HEK293 (cell line): ENCODE measurements around the gene ERBB4.

Source experiments
- FEZF1 ChIP-seq: fragments of 450-650 bp; formaldehyde crosslinking; IDR thresholded peaks from 2 replicates; pipeline ENCODE4 v1.5.1; 2016; ENCODE audit warnings: missing biosample characterization, missing genetic modification characterization
- GLI4 ChIP-seq: fragments of 450-650 bp; formaldehyde crosslinking; IDR thresholded peaks from 2 replicates; pipeline ENCODE4 v1.5.1; 2016; ENCODE audit warnings: missing biosample characterization, missing genetic modification characterization
- HOXA7 ChIP-seq: sonication (generic); formaldehyde crosslinking; IDR thresholded peaks from 2 replicates; pipeline ENCODE4 v1.8.1; 2022; ENCODE audit warnings: missing genetic modification reagents, borderline replicate concordance
- OVOL3 ChIP-seq: fragments of 450-650 bp; formaldehyde crosslinking; IDR thresholded peaks from 2 replicates; pipeline ENCODE4 v1.5.1; 2016; ENCODE audit warnings: missing biosample characterization, missing genetic modification characterization
- RBAK ChIP-seq: fragments of 450-650 bp; formaldehyde crosslinking; IDR thresholded peaks from 2 replicates; pipeline ENCODE4 v1.5.1; 2016; ENCODE audit warnings: missing biosample characterization, missing genetic modification characterization
- SCRT2 ChIP-seq: fragments of 450-650 bp; formaldehyde crosslinking; IDR thresholded peaks from 2 replicates; pipeline ENCODE4 v1.5.1; 2016; ENCODE audit warnings: missing biosample characterization, missing genetic modification characterization
- SETDB1 ChIP-seq: IDR thresholded peaks from one replicate; pipeline ENCODE4 v1.6.1; 2017; ENCODE audit warnings: mild to moderate bottlenecking, low read length, moderate library complexity, mixed read lengths; ENCODE audit not compliant: insufficient read length
- TRIM28 ChIP-seq: IDR thresholded peaks from 2 replicates; pipeline ENCODE4 v1.6.1; 2011; ENCODE audit warnings: low read length, control low read depth, borderline replicate concordance
- YY2 ChIP-seq: fragments of 450-650 bp; formaldehyde crosslinking; IDR thresholded peaks from 2 replicates; pipeline ENCODE4 v1.5.1; 2016; ENCODE audit warnings: missing biosample characterization, missing genetic modification characterization
- ZBTB1 ChIP-seq: fragments of 450-650 bp; formaldehyde crosslinking; IDR thresholded peaks from 2 replicates; pipeline ENCODE4 v1.5.1; 2016; ENCODE audit warnings: missing biosample characterization, missing genetic modification characterization
- ZBTB21 ChIP-seq: fragments of 450-650 bp; formaldehyde crosslinking; IDR thresholded peaks from 2 replicates; pipeline ENCODE4 v1.5.1; 2017; ENCODE audit warnings: missing biosample characterization, missing genetic modification characterization
- ZEB2 ChIP-seq: fragments of 450-650 bp; formaldehyde crosslinking; IDR thresholded peaks from 2 replicates; pipeline ENCODE4 v1.5.1; 2016; ENCODE audit warnings: missing biosample characterization, missing genetic modification characterization
- ZFP37 ChIP-seq: fragments of 450-650 bp; formaldehyde crosslinking; IDR thresholded peaks from 2 replicates; pipeline ENCODE4 v1.5.1; 2016; ENCODE audit warnings: missing biosample characterization, missing genetic modification characterization
- ZNF10 ChIP-seq: fragments of 450-650 bp; formaldehyde crosslinking; IDR thresholded peaks from 2 replicates; pipeline ENCODE4 v1.5.1; 2017; ENCODE audit warnings: missing biosample characterization, missing genetic modification characterization
- ZNF112 ChIP-seq: fragments of 450-650 bp; formaldehyde crosslinking; IDR thresholded peaks from 2 replicates; pipeline ENCODE4 v1.5.0; 2017; ENCODE audit warnings: missing biosample characterization, missing genetic modification characterization
- ZNF121 ChIP-seq: fragments of 450-650 bp; formaldehyde crosslinking; IDR thresholded peaks from 2 replicates; pipeline ENCODE4 v1.5.1; 2016; ENCODE audit warnings: missing biosample characterization, missing genetic modification characterization
- ZNF133 ChIP-seq: fragments of 450-650 bp; formaldehyde crosslinking; IDR thresholded peaks from 2 replicates; pipeline ENCODE4 v1.5.1; 2016; ENCODE audit warnings: missing biosample characterization, missing genetic modification characterization
- ZNF146 ChIP-seq: fragments of 450-650 bp; formaldehyde crosslinking; IDR thresholded peaks from 2 replicates; pipeline ENCODE4 v1.5.1; 2016; ENCODE audit warnings: missing biosample characterization, missing genetic modification characterization
- ZNF155 ChIP-seq: fragments of 450-650 bp; formaldehyde crosslinking; IDR thresholded peaks from 2 replicates; pipeline ENCODE4 v1.5.1; 2016; ENCODE audit warnings: missing biosample characterization, missing genetic modification characterization
- ZNF214 ChIP-seq: fragments of 450-650 bp; formaldehyde crosslinking; IDR thresholded peaks from 2 replicates; pipeline ENCODE4 v1.5.1; 2017; ENCODE audit warnings: missing biosample characterization, mild to moderate bottlenecking, missing genetic modification characterization, borderline replicate concordance
- ZNF302 ChIP-seq: fragments of 450-650 bp; formaldehyde crosslinking; IDR thresholded peaks from 2 replicates; pipeline ENCODE4 v1.5.1; 2016; ENCODE audit warnings: missing biosample characterization, missing genetic modification characterization, low read depth
- ZNF311 ChIP-seq: fragments of 450-650 bp; formaldehyde crosslinking; IDR thresholded peaks from 2 replicates; pipeline ENCODE4 v1.5.1; 2017; ENCODE audit warnings: missing biosample characterization, missing genetic modification characterization, borderline replicate concordance
- ZNF324 ChIP-seq: fragments of 450-650 bp; formaldehyde crosslinking; IDR thresholded peaks from 2 replicates; pipeline ENCODE4 v1.5.1; 2016; ENCODE audit warnings: missing biosample characterization, missing genetic modification characterization
- ZNF391 ChIP-seq: fragments of 450-650 bp; formaldehyde crosslinking; IDR thresholded peaks from 2 replicates; pipeline ENCODE4 v1.5.1; 2016; ENCODE audit warnings: low read depth, missing biosample characterization, missing genetic modification characterization, borderline replicate concordance
- ZNF529 ChIP-seq: fragments of 450-650 bp; formaldehyde crosslinking; IDR thresholded peaks from 2 replicates; pipeline ENCODE4 v1.5.1; 2017; ENCODE audit warnings: missing genetic modification characterization, missing biosample characterization; ENCODE audit not compliant: insufficient replicate concordance
- ZNF544 ChIP-seq: fragments of 450-650 bp; formaldehyde crosslinking; IDR thresholded peaks from 2 replicates; pipeline ENCODE4 v1.5.0; 2017; ENCODE audit warnings: missing biosample characterization, missing genetic modification characterization
- ZNF548 ChIP-seq: fragments of 450-650 bp; formaldehyde crosslinking; IDR thresholded peaks from 2 replicates; pipeline ENCODE4 v1.5.1; 2016; ENCODE audit warnings: missing biosample characterization, missing genetic modification characterization
- ZNF596 ChIP-seq: fragments of 450-650 bp; IDR thresholded peaks from 2 replicates; pipeline ENCODE4 v1.5.0; 2018; ENCODE audit warnings: missing biosample characterization, mild to moderate bottlenecking, missing genetic modification characterization, moderate library complexity
- ZNF610 ChIP-seq: fragments of 450-650 bp; formaldehyde crosslinking; IDR thresholded peaks from 2 replicates; pipeline ENCODE4 v1.5.1; 2016; ENCODE audit warnings: missing biosample characterization, missing genetic modification characterization, borderline replicate concordance
- ZNF660 ChIP-seq: fragments of 450-650 bp; IDR thresholded peaks from 2 replicates; pipeline ENCODE4 v1.5.1; 2018; ENCODE audit warnings: missing biosample characterization, mild to moderate bottlenecking, missing genetic modification characterization
- ZNF670 ChIP-seq: fragments of 450-650 bp; formaldehyde crosslinking; IDR thresholded peaks from 2 replicates; pipeline ENCODE4 v1.5.1; 2016; ENCODE audit warnings: missing biosample characterization, missing genetic modification characterization, low read depth
- ZNF830 ChIP-seq: fragments of 450-650 bp; IDR thresholded peaks from 2 replicates; pipeline ENCODE4 v1.5.0; 2018; ENCODE audit warnings: missing biosample characterization, missing genetic modification characterization, low read depth, mild to moderate bottlenecking, moderate library complexity
- ZSCAN30 ChIP-seq: fragments of 450-650 bp; IDR thresholded peaks from 2 replicates; pipeline ENCODE4 v1.5.1; 2018; ENCODE audit warnings: missing biosample characterization, mild to moderate bottlenecking, missing genetic modification characterization, moderate library complexity
- TF ChIP-seq, protein P1 (sequence below): fragments of 450-650 bp; formaldehyde crosslinking; IDR thresholded peaks from 2 replicates; pipeline ENCODE4 v1.5.1; 2016; ENCODE audit warnings: missing biosample characterization, missing genetic modification characterization
- TF ChIP-seq, protein P2 (sequence below): fragments of 450-650 bp; formaldehyde crosslinking; IDR thresholded peaks from 2 replicates; pipeline ENCODE4 v1.5.1; 2016; ENCODE audit warnings: missing biosample characterization, missing genetic modification characterization
- TF ChIP-seq, protein P3 (sequence below): fragments of 450-650 bp; formaldehyde crosslinking; IDR thresholded peaks from 2 replicates; pipeline ENCODE4 v1.5.1; 2016; ENCODE audit warnings: missing biosample characterization, missing genetic modification characterization
- TF ChIP-seq, protein P4 (sequence below): fragments of 450-650 bp; formaldehyde crosslinking; conservative IDR thresholded peaks from 2 replicates; pipeline ENCODE4 v1.5.1; 2016; ENCODE audit warnings: low read depth, missing biosample characterization, missing genetic modification characterization

ERBB4 gene

DNA sequence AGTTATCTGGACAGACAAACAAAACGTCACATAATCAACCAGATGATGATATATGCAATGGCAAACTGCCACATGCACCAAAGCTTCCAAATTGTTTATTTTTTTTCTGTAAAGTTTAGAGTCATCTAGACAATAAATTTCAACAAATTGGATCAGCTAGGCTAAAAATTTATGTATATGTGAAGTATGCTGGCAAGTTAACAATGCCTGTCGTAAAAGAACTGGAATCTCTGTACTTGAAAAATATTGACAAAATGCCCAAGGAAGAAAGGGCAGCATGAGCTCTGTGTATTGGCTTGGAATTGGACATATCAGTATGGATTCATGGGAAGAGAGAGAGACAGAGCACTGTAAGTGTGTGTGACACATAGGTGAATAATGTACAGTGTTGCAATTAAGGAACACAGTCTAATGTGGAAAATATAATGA lies 309.8 kb downstream of the ERBB4 start (continued):
- TF ChIP-seq ZBTB21 (tag by site-specific recombination) (peak; percentile 59), ZNF670 (tag by site-specific recombination) (no peak), TRIM28 (no peak), SETDB1 (no peak), ZNF830 (no peak), ZNF544 (tag by site-specific recombination) (no peak), ZNF596 (tag by site-specific recombination) (no peak), ZNF133 (tag by site-specific recombination) (no peak), HOXA7 (CRISPR knock-in tag) (no peak), ZNF324 (tag by site-specific recombination) (no peak), ZNF302 (tag by site-specific recombination) (no peak), OVOL3 (peak; percentile 15; the same call in 1 of the 2 replicates), ZNF112 (no peak), ZNF391 (tag by site-specific recombination) (no peak), ZNF311 (tag by site-specific recombination) (no peak), ZFP37 (no peak), ZNF10 (tag by site-specific recombination) (no peak), ZNF660 (no peak), ZNF121 (tag by site-specific recombination) (no peak), ZEB2 (tag by site-specific recombination) (peak; percentile 84), ZBTB1 (tag by site-specific recombination) (no peak), ZNF155 (tag by site-specific recombination) (no peak), ZSCAN30 (0 out of 2 replicates have a peak, but pooled peaks have one; percentile 19), SCRT2 (no peak), RBAK (tag by site-specific recombination) (no peak), GLI4 (tag by site-specific recombination) (no peak), YY2 (no peak), ZNF548 (no peak), FEZF1 (tag by site-specific recombination) (peak; percentile 79), ZNF146 (no peak), ZNF214 (tag by site-specific recombination) (no peak), ZNF529 (tag by site-specific recombination) (no peak), ZNF610 (tag by site-specific recombination) (no peak)
- TF ChIP-seq, protein P1, sequence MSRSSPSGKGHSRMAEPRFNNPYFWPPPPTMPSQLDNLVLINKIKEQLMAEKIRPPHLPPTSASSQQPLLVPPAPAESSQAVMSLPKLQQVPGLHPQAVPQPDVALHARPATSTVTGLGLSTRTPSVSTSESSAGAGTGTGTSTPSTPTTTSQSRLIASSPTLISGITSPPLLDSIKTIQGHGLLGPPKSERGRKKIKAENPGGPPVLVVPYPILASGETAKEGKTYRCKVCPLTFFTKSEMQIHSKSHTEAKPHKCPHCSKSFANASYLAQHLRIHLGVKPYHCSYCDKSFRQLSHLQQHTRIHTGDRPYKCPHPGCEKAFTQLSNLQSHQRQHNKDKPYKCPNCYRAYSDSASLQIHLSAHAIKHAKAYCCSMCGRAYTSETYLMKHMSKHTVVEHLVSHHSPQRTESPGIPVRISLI (tag by site-specific recombination), result no peak
- TF ChIP-seq, protein P2, sequence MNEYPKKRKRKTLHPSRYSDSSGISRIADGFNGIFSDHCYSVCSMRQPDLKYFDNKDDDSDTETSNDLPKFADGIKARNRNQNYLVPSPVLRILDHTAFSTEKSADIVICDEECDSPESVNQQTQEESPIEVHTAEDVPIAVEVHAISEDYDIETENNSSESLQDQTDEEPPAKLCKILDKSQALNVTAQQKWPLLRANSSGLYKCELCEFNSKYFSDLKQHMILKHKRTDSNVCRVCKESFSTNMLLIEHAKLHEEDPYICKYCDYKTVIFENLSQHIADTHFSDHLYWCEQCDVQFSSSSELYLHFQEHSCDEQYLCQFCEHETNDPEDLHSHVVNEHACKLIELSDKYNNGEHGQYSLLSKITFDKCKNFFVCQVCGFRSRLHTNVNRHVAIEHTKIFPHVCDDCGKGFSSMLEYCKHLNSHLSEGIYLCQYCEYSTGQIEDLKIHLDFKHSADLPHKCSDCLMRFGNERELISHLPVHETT, result no peak
- TF ChIP-seq, protein P3, sequence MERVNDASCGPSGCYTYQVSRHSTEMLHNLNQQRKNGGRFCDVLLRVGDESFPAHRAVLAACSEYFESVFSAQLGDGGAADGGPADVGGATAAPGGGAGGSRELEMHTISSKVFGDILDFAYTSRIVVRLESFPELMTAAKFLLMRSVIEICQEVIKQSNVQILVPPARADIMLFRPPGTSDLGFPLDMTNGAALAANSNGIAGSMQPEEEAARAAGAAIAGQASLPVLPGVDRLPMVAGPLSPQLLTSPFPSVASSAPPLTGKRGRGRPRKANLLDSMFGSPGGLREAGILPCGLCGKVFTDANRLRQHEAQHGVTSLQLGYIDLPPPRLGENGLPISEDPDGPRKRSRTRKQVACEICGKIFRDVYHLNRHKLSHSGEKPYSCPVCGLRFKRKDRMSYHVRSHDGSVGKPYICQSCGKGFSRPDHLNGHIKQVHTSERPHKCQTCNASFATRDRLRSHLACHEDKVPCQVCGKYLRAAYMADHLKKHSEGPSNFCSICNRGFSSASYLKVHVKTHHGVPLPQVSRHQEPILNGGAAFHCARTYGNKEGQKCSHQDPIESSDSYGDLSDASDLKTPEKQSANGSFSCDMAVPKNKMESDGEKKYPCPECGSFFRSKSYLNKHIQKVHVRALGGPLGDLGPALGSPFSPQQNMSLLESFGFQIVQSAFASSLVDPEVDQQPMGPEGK (tag by site-specific recombination), result no peak
- TF ChIP-seq, protein P4, sequence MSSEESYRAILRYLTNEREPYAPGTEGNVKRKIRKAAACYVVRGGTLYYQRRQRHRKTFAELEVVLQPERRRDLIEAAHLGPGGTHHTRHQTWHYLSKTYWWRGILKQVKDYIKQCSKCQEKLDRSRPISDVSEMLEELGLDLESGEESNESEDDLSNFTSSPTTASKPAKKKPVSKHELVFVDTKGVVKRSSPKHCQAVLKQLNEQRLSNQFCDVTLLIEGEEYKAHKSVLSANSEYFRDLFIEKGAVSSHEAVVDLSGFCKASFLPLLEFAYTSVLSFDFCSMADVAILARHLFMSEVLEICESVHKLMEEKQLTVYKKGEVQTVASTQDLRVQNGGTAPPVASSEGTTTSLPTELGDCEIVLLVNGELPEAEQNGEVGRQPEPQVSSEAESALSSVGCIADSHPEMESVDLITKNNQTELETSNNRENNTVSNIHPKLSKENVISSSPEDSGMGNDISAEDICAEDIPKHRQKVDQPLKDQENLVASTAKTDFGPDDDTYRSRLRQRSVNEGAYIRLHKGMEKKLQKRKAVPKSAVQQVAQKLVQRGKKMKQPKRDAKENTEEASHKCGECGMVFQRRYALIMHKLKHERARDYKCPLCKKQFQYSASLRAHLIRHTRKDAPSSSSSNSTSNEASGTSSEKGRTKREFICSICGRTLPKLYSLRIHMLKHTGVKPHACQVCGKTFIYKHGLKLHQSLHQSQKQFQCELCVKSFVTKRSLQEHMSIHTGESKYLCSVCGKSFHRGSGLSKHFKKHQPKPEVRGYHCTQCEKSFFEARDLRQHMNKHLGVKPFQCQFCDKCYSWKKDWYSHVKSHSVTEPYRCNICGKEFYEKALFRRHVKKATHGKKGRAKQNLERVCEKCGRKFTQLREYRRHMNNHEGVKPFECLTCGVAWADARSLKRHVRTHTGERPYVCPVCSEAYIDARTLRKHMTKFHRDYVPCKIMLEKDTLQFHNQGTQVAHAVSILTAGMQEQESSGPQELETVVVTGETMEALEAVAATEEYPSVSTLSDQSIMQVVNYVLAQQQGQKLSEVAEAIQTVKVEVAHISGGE (tag by site-specific recombination), result no peak
